ENCODE results near the gene PAIP2. TPM values are rescaled to one million over a fixed set of nuclear protein-coding genes. Genes with fewer than 3 reads are reported as not detected.

The PAIP2 gene, protein sequence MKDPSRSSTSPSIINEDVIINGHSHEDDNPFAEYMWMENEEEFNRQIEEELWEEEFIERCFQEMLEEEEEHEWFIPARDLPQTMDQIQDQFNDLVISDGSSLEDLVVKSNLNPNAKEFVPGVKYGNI
- total RNA-seq, result 61.9 and 74.1 TPM in 2 replicates

DNA sequence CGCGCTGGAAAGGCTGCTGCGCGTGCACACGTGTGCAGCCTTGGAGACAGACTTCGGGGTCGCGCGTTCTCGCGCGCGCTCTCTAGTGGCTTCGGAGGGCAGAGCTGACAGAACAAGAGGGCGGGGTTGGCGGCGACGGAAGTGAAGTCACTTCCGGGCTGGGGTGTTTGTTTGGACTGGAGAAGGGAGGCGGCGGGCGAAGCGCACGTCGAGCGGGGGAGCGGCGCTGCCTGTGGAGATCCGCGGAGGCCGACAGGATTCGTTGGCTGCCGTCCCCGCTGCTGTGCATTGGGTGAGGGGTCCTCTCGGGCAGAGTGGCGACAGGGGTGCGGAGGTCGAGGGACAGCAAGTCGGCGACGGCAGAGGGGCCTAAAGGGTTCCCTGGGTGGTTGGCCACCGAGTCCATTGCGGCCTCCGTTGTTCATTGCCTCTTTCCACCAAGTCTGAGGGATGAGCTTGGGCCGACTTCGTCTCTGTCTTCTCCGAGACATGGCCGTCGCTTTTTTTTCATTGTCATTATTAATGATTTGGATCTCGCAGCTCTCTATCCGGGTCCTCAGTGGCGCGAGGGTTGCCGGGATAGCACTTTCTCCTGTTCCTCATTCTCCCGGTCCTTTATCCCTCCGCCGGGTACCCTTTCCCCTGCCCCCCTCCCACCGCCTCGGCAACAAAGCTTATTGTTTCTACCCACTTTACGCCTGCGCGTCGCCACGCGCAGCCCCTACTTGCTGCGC lies at the start of gene PAIP2:
TSS of gene PAIP2 (plus strand) at position 166 of the 734 bp plus-strand sequence. CDS start 21,931 bp downstream, outside the sequence.

DNA sequence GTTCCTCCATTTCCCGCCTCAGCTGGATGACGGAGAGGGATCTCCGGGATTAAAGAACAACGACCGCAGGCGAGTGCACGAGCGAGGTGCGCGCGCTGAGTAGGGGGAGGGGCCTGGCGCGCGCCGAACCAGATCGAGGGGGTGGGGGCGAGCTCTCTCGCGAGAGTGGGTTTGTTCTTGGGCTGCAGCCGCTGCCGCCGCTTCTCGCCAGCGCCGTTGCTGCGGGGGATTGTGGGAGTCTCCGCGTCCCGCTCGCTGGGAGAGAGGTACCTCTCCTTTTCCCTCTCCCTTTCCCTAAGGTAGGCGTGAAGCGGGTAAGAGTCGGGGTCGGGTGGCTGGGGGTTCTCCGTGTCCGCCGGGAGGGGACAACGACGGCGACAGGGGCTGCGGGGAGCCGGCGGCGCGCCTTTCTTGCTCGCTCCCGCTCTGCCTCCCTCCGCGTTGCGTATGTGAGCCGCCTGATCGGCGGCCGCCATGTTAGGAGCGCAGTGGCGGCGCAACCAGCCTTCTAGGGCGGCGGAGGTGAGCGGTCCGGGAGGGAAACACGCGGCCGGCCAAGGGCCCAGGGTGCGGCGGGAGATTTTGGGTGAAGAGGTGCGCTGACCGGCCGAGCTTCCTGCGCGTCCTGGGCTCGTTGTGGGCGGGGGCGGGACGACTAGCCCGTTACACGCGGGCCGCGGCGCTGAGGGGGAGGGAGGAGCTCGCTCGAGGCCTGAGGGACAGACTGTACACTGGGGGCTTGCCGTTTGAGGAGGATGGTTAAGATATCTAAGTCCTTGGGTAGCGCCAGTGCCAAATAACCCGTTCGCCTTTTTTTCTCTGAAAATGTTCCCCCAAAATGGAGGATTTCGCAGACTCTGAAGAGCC lies 47.9 kb upstream of the PAIP2 start, which contains the start of gene MATR3:
TSS of gene MATR3 (plus strand) at position 234 of the 867 bp plus-strand sequence. CDS start 13,676 bp downstream, outside the sequence.

DNA sequence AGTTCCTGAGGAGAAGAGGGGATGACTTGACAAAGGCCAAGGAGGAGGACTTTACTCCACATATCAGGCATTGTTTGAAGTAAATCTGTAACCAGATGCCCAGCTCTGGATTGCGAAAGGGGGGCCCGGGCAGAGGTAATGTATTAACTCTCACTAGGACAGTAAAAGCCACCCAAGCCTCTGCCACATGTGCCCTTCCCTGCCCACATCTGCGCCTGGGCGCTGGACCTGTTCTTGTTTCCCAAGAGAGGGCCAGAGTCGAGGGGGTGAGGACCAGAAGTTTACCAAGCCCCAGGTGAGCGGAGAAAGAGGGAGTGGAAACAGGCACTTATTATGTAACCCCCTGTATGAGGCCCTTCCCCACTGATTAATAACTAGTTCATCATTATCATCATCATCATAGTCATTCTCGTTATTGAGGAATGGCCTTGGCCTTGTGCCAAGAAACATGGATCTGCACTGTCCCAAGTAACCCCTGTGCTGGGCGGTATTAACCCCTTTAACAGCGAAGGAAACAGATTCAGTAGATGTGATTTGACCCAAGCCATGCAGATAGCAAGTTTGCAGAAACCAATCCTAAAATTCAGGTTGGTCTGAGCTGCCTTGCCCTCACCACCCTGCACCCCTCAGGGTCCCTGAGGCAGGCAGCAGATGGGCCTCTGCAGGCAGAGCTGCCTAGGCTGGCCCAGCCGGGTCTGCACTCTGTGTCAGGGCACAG lies 41.8 kb downstream of the PAIP2 start, which contains the start of gene SLC23A1:
TSS of gene SLC23A1 (minus strand) at position 23 of the 718 bp plus-strand sequence. CDS start 44 bp downstream, outside the sequence.

DNA sequence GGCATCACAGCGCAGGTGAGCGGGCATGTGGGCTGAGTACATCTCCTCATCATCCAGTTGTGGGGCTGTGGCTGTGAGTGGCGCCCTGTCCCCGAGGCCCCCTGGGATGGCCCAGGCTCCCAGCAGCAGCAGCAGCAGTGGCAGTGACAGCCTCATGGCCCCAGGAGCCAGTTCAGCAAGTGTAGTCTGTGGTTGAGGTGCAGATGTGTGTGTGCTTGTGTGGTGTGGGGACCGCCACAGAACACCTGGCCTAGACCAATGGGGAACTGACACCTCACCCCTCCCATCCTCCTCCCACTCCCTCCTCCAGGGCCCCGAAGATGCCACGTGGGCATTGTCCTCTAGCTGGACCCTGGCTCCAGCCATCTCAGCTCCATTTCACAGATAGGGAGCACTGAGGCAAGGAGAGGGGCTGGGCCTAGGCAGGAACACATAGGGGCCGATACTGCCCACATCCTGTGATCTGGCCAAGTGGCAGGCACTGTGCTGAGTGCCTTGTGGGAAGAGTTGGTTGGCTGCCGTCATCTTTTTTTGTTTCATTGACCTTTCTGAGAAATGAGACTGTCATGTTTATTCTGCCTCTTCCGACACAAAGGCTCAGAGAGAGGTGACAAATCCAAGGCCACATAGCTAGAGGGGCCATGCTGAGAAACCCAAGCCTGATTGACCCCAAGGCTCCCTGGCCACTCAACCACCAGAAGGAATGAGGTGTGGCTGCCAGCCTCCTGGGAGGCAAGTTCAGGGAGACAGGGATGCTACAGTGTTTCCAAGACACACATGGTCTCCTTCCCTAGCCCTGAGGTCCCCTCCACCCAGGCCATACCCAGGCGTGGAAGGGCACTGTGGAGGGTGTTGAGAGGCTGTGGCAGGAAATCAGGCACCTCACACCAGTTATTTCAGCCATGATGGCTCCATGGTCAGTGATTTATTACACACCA lies 48.3 kb downstream of the PAIP2 start, which contains the start of gene MZB1:
TSS of gene MZB1 (minus strand) at position 213 of the 938 bp plus-strand sequence. CDS start at position 156, 57 bp downstream.

DNA sequence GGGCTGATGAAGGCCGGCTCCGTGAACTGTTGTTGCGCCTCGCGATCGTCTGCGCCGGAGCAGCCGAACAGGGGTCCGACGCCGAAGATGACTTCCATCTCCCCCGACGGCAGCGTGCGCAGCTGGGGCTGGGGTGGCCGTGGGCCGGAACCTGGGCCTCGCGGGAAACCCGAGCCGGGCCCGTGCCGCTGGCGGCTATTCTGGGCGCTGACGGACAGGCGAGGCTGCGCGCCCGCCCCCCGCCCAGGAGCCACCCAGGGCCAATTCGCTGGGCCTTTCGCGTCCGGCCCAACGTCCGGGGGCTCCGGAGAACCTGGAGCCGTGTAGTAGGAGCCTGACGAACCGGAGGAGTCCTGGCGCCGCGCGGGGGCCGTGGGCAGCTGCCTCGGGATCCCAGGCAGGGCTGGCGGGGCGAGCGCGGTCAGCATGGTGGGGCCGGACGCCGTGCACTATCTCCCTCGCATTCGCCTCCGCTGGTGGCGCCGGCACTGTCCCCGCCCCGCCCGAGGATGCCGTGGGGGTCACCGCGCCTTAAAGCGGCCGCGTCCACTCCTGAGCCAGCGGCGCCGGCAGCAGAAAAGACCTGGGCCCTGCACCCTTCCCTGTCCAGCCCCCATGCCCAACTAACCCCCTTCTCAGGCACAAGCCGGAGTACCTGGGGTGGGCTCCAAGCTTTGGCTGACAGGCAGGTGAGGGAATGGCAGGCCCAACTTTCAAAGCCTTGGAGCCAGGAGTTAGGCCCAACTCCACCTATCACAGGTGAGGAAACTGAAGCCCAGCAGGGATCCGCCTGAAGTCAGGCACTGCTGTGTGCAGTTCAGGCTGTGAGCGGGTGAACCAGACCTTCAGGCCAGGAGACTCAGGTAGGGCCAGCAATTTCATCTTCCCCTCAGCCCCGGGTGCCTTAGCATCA lies 53.3 kb downstream of the PAIP2 start, which contains the start of gene PROB1:
TSS of gene PROB1 (minus strand) at position 451 of the 913 bp plus-strand sequence. CDS start at position 428, 23 bp downstream.

DNA sequence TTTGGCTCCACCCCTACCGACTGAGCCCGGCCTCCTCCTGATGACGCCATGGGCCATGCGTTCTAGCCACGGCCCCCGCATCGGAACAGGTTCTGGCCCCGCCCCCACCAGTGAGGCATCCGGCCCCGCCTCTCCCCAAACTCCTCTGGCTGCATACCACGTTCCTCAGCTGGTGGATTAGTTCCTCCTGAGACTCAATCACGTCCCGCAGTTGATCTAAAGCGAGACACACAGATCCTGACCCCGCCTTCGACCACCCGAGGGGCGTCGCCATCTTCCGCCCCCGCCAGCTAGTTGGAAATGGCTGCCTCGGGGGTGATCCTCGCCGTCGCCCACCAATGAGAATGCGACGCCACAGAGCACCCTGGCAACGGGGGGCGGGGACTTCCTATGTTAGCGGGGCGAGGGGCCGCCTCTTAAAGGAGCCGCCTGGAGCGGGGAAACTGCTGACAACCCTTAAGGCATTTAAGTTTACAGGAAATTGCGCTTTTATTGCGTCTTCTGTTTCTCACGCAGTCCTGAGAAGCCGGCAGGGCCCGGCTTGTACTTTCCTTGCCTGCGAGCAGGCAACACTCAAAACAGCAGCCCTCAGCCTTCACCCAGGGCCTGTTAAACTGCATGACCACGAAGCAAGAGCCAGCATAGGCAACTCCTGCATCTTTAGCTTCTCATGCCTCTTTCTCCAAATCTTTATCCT lies 62.3 kb downstream of the PAIP2 start, which contains the start of gene SPATA24:
TSS of gene SPATA24 (minus strand) at position 303 of the 697 bp plus-strand sequence. CDS start at position 274, 29 bp downstream.

Other genes with a start within 250 kb of the PAIP2 start
- gene SIL1, start 143.5 kb upstream of the PAIP2 start, total RNA-seq, result 109 and 134 TPM in 2 replicates
- 211 and 213 TPM in 2 replicates for gene MATR3, start 48.1 kb upstream of the PAIP2 start, total RNA-seq
- gene SLC23A1, start 41.4 kb downstream of the PAIP2 start, total RNA-seq, result not detected in 2 replicates
- not detected in 2 replicates for gene MZB1, start 48.1 kb downstream of the PAIP2 start, total RNA-seq
- gene PROB1, start 53.2 kb downstream of the PAIP2 start, total RNA-seq, result 0.26 and 1.3 TPM in 2 replicates
- 3.5 and 7.7 TPM in 2 replicates for gene SPATA24, start 62.2 kb downstream of the PAIP2 start, total RNA-seq
- gene DNAJC18, start 97.7 kb downstream of the PAIP2 start, total RNA-seq, result 9.8 and 10.6 TPM in 2 replicates
- gene ECSCR, start 120.9 kb downstream of the PAIP2 start, total RNA-seq, result not detected in 2 replicates
- gene SMIM33, start 129.2 kb downstream of the PAIP2 start, total RNA-seq, result not detected in 2 replicates
- 30.9 and 42.2 TPM in 2 replicates for gene STING1, start 140.9 kb downstream of the PAIP2 start, total RNA-seq
- 26.6 and 37.2 TPM in 2 replicates for gene UBE2D2, start 219.5 kb downstream of the PAIP2 start, total RNA-seq

Data from bronchial smooth muscle cell (primary cell).